NCI-H82 treated with DMSO at 0.1 percent for 48 hours (cell line): ENCODE data around the gene AFG3L2.
A peak's percentile ranks its signal among the peaks of the same experiment; 100 is the strongest.

ENCODE experiments used
- DNase-seq: peaks from one replicate; lab custom pipeline; 2025; ENCODE audit not compliant: unreplicated experiment; lab: John Stamatoyannopoulos, UW

Gene AFG3L2

GRCh38 chr18:12327510-12328178, 49.4 kb downstream of the AFG3L2 start:
- peak; percentile 35 for DNase-seq

GRCh38 chr18:12326711-12327460, 50.1 kb downstream of the AFG3L2 start:
- no peak for DNase-seq

- no peak for DNase-seq
These were observed 51.2 kb downstream of the AFG3L2 start for GRCh38 chr18:12325726-12326245.

- no peak for DNase-seq
These were observed 51.9 kb downstream of the AFG3L2 start for GRCh38 chr18:12324991-12325725.

- no peak for DNase-seq
These were observed 55.7 kb downstream of the AFG3L2 start for GRCh38 chr18:12321333-12321732.

- DNase-seq: no peak
These were observed 58.2 kb downstream of the AFG3L2 start for GRCh38 chr18:12318857-12319256.

GRCh38 chr18:12318334-12318697, 58.7 kb downstream of the AFG3L2 start:
- DNase-seq: no peak

GRCh38 chr18:12317664-12318333, 59.2 kb downstream of the AFG3L2 start:
- DNase-seq: no peak

- no peak for DNase-seq
These were observed 61.1 kb downstream of the AFG3L2 start for GRCh38 chr18:12315911-12316310.

GRCh38 chr18:12315490-12315889, 61.5 kb downstream of the AFG3L2 start:
- DNase-seq: no peak

GRCh38 chr18:12314591-12315305, 62.3 kb downstream of the AFG3L2 start:
- no peak for DNase-seq

GRCh38 chr18:12313530-12314245, 63.3 kb downstream of the AFG3L2 start:
- DNase-seq: no peak

- no peak for DNase-seq
These were observed 64.1 kb downstream of the AFG3L2 start for GRCh38 chr18:12312976-12313375.

GRCh38 chr18:12310762-12311161, 66.3 kb downstream of the AFG3L2 start:
- DNase-seq: no peak

GRCh38 chr18:12309683-12310198, 67.3 kb downstream of the AFG3L2 start:
- DNase-seq: no peak

GRCh38 chr18:12308386-12309100, 68.5 kb downstream of the AFG3L2 start:
- no peak for DNase-seq

- peak; percentile 61 for DNase-seq
These were observed 69.2 kb downstream of the AFG3L2 start, which contains the start of gene TUBB6 for GRCh38 chr18:12307701-12308385. Gene TUBB6, plus strand, starts transcription at chr18:12308241. Its CDS starts 52 bp downstream, at chr18:12308293.
